ENCODE data around the gene FLT3LG.

FLT3LG gene

GRCh38 chr19:49432141-49433073 lies 41.6 kb upstream of the FLT3LG start:
- TF ChIP-seq TAF1 (IDR thresholded peaks at IDR 0.05; ENCODE audit: borderline replicate concordance, insufficient read depth, low read length) (no peak), FOXP2 (optimal IDR thresholded peaks at IDR 0.05; ENCODE audit: borderline replicate concordance, extremely low read depth, extremely low read length, insufficient read depth) (no peak), SIN3A (IDR thresholded peaks at IDR 0.05; ENCODE audit: borderline replicate concordance, insufficient read depth, low read length) (no peak), POLR2AphosphoS5 (IDR thresholded peaks at IDR 0.05; ENCODE audit: low read depth, low read length) (no peak)
- TF ChIP-seq, protein P1, sequence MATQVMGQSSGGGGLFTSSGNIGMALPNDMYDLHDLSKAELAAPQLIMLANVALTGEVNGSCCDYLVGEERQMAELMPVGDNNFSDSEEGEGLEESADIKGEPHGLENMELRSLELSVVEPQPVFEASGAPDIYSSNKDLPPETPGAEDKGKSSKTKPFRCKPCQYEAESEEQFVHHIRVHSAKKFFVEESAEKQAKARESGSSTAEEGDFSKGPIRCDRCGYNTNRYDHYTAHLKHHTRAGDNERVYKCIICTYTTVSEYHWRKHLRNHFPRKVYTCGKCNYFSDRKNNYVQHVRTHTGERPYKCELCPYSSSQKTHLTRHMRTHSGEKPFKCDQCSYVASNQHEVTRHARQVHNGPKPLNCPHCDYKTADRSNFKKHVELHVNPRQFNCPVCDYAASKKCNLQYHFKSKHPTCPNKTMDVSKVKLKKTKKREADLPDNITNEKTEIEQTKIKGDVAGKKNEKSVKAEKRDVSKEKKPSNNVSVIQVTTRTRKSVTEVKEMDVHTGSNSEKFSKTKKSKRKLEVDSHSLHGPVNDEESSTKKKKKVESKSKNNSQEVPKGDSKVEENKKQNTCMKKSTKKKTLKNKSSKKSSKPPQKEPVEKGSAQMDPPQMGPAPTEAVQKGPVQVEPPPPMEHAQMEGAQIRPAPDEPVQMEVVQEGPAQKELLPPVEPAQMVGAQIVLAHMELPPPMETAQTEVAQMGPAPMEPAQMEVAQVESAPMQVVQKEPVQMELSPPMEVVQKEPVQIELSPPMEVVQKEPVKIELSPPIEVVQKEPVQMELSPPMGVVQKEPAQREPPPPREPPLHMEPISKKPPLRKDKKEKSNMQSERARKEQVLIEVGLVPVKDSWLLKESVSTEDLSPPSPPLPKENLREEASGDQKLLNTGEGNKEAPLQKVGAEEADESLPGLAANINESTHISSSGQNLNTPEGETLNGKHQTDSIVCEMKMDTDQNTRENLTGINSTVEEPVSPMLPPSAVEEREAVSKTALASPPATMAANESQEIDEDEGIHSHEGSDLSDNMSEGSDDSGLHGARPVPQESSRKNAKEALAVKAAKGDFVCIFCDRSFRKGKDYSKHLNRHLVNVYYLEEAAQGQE (IDR thresholded peaks at IDR 0.05; ENCODE audit: insufficient read depth in 1 of 2, low read depth in 2 of 2, low read length in 2 of 2) = no peak

- TF ChIP-seq FOXP2 (optimal IDR thresholded peaks at IDR 0.05; ENCODE audit: borderline replicate concordance, extremely low read depth, extremely low read length, insufficient read depth) (no peak), TAF1 (IDR thresholded peaks at IDR 0.05; ENCODE audit: borderline replicate concordance, insufficient read depth, low read length) (no peak)
Observed at GRCh38 chr19:49433240-49433901, 40.6 kb upstream of the FLT3LG start.

- TF ChIP-seq SIN3A (IDR thresholded peaks at IDR 0.05; ENCODE audit: borderline replicate concordance, insufficient read depth, low read length) = no peak
- TF ChIP-seq FOXP2 (optimal IDR thresholded peaks at IDR 0.05; ENCODE audit: borderline replicate concordance, extremely low read depth, extremely low read length, insufficient read depth) = no peak
- TF ChIP-seq POLR2AphosphoS5 (IDR thresholded peaks at IDR 0.05; ENCODE audit: low read depth, low read length) = no peak
- no peak for TF ChIP-seq TAF1 (IDR thresholded peaks at IDR 0.05; ENCODE audit: borderline replicate concordance, insufficient read depth, low read length)
- TF ChIP-seq, protein P1 (IDR thresholded peaks at IDR 0.05; ENCODE audit: insufficient read depth in 1 of 2, low read depth in 2 of 2, low read length in 2 of 2) = no peak
Observed at GRCh38 chr19:49434907-49435583, 39.0 kb upstream of the FLT3LG start.

DNA sequence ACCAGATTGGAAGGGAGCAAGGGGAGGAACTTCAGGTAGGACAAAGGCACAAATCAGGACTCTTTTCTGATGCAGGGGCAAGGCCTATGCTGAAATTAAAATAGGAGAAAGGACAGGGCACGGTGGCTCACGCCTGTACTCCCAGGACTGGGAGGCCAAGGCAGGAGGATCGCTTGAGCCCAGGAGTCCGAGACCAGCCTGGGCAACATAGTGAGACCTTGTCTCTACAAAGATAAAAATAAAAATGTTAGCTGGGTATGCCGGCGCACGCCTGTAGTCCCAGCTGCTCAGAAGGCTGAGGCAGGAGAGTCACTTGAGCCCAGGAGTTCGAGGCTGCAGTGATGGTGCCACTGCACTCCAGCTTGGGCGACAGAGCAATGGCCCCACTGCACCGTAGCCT lies 38.3 kb upstream of the FLT3LG start:
- TF ChIP-seq TAF1 (IDR thresholded peaks at IDR 0.05; ENCODE audit: borderline replicate concordance, insufficient read depth, low read length) (no peak), FOXP2 (optimal IDR thresholded peaks at IDR 0.05; ENCODE audit: borderline replicate concordance, extremely low read depth, extremely low read length, insufficient read depth) (no peak), SIN3A (IDR thresholded peaks at IDR 0.05; ENCODE audit: borderline replicate concordance, insufficient read depth, low read length) (no peak), POLR2AphosphoS5 (IDR thresholded peaks at IDR 0.05; ENCODE audit: low read depth, low read length) (no peak)
- TF ChIP-seq, protein P1 (IDR thresholded peaks at IDR 0.05; ENCODE audit: insufficient read depth in 1 of 2, low read depth in 2 of 2, low read length in 2 of 2) = no peak

DNA sequence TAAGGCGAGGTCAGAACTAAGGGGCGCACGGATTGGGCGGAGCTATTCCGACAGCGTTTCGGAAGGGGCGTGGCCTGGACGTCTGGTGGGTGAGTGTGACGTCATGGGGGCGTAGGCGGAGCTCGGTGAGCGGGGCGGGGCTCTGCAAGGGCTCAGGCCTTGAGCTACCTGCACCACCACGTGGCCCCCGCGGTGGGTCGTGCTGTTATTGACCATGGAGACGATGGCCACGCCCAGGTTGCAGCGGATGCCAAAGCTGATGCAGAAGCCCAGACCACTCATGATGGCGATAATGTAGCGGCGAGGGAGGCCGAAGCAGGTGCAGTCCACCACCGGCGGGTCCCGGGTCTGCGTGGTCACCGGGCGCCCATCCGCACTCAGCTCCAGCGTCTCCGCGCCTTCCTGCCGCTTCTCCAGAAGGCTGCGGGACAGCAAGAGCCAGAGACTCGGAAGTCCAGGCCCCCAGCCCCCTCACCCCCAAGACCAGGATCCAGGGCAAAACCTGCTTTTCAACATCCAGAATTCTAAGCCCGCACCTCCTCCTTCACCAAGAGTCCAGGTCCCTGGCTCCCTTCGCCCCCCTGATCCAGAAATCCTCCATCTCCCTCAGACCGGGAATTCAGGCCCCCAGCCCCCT lies 37.5 kb upstream of the FLT3LG start:
- TF ChIP-seq FOXP2 (optimal IDR thresholded peaks at IDR 0.05; ENCODE audit: borderline replicate concordance, extremely low read depth, extremely low read length, insufficient read depth) (no peak), TAF1 (IDR thresholded peaks at IDR 0.05; ENCODE audit: borderline replicate concordance, insufficient read depth, low read length) (no peak)
